Measurements from ENCODE around the gene GLRA1.

DNA sequence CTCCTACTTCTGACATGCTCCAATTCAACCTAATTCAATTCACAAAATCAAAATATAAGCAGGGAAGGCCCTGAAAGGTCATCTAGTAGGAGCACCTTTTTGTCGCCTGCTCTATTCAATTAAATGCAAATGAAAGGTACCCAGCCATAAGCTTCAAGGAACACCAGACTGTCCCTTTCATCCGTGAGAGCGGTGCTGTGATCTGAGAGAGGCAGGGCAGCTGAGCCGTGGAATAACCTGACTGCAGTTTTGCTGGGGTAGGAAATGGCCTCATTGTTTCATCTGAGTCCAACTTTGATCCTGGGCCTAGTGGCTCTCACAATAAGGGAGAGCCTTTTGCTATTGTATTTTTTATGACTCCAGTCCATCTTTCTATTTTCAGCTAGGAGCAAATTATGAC, 39.8 kb upstream of the GLRA1 start:
- TF ChIP-seq CTCF (IDR thresholded peaks at IDR 0.05) (no peak), POLR2A (IDR thresholded peaks at IDR 0.05) (no peak)
